HepG2 (cell line): Measurements from ENCODE around the gene DDX10.

ENCODE experiments used
- ARID2 ChIP-seq: sonication (generic); formaldehyde crosslinking; IDR thresholded peaks from 2 replicates; pipeline ENCODE4 v1.8.1; 2022; ENCODE audit warnings: mild to moderate bottlenecking, missing genetic modification reagents, borderline replicate concordance
- ESRRA ChIP-seq: sonication (generic); formaldehyde crosslinking; IDR thresholded peaks from 2 replicates; pipeline ENCODE4 v1.5.1; 2020; ENCODE audit warnings: mild to moderate bottlenecking, low read depth, missing genetic modification reagents
- FOXA3 ChIP-seq: IDR thresholded peaks from 2 replicates; pipeline ENCODE4 v1.6.1; 2016; ENCODE audit warnings: missing genetic modification reagents, missing compliant biosample characterization
- HIC2 ChIP-seq: sonication (generic); formaldehyde crosslinking; IDR thresholded peaks from 2 replicates; pipeline ENCODE4 v1.9.0; 2022; ENCODE audit warnings: low read depth, missing genetic modification reagents
- HNRNPH1 ChIP-seq: fragments of 200-400 bp; formaldehyde crosslinking; optimal IDR thresholded peaks from 2 replicates; pipeline ENCODE3; 2017; ENCODE audit warnings: mild to moderate bottlenecking, low read depth, low read length
- KLF16 ChIP-seq, 2 experiments: sonication (generic) in 1 of 2; formaldehyde crosslinking in 1 of 2; IDR thresholded peaks; 2 replicates each; pipeline versions ENCODE4 v1.6.1 to v1.8.0; 2016 to 2023; ENCODE audit warnings: missing genetic modification reagents in 2 of 2, missing compliant biosample characterization in 1 of 2
- MAFF ChIP-seq: IDR thresholded peaks from 2 replicates; pipeline ENCODE4 v1.6.1; 2011; ENCODE audit warnings: low read depth, low read length, improper control_type of control experiment
- PAX8 ChIP-seq: sonication (generic); formaldehyde crosslinking; IDR thresholded peaks from 2 replicates; pipeline ENCODE4 v1.8.0; 2022; ENCODE audit warnings: mild to moderate bottlenecking, missing genetic modification reagents, borderline replicate concordance
- POLR2A ChIP-seq, 2 experiments: IDR thresholded peaks; 2 replicates each; pipeline ENCODE4 v1.6.1; 2011; ENCODE audit warnings: low read depth in 2 of 2, low read length in 2 of 2, mild to moderate bottlenecking in 1 of 2, moderate library complexity in 1 of 2; ENCODE audit not compliant: insufficient read depth in 1 of 2
- RBM22 ChIP-seq: fragments of 200-400 bp; formaldehyde crosslinking; optimal IDR thresholded peaks from 2 replicates; pipeline ENCODE3; 2017; ENCODE audit warnings: mild to moderate bottlenecking, low read length, moderate library complexity
- SRF ChIP-seq: IDR thresholded peaks from 2 replicates; pipeline ENCODE4 v1.6.1; 2011; ENCODE audit warnings: mild to moderate bottlenecking, low read depth, low read length, moderate library complexity
- ZBTB20 ChIP-seq: sonication (generic); formaldehyde crosslinking; IDR thresholded peaks from 2 replicates; pipeline ENCODE4 v1.8.1; 2023; ENCODE audit warnings: missing genetic modification reagents, low read depth, mild to moderate bottlenecking, borderline replicate concordance
- ZNF317 ChIP-seq: sonication (generic); formaldehyde crosslinking; IDR thresholded peaks from 2 replicates; pipeline ENCODE4 v1.5.0; 2020; ENCODE audit warnings: mild to moderate bottlenecking, missing genetic modification reagents
- TF ChIP-seq, protein P1 (sequence below), 2 experiments: IDR thresholded peaks; 2 replicates each; pipeline ENCODE4 v1.6.1; 2011 to 2012; ENCODE audit warnings: low read length in 2 of 2, borderline replicate concordance in 1 of 2, low read depth in 1 of 2, mild to moderate bottlenecking in 1 of 2, moderate library complexity in 1 of 2

- TF ChIP-seq SRF (no peak), FOXA3 (CRISPR knock-in tag) (no peak), ARID2 (CRISPR knock-in tag) (no peak), POLR2A (IDR thresholded peaks at IDR 0.05; ENCODE audit: insufficient read depth in 1 of 2, low read depth in 2 of 2, low read length in 2 of 2) (no peak), RBM22 (no peak), MAFF (no peak), ZBTB20 (CRISPR knock-in tag) (no peak), PAX8 (CRISPR knock-in tag) (no peak), ZNF317 (CRISPR knock-in tag) (no peak), HIC2 (no peak), ESRRA (CRISPR knock-in tag) (no peak), HNRNPH1 (no peak), KLF16 (CRISPR knock-in tag; IDR thresholded peaks at IDR 0.05) (no peak)
- TF ChIP-seq, protein P1, sequence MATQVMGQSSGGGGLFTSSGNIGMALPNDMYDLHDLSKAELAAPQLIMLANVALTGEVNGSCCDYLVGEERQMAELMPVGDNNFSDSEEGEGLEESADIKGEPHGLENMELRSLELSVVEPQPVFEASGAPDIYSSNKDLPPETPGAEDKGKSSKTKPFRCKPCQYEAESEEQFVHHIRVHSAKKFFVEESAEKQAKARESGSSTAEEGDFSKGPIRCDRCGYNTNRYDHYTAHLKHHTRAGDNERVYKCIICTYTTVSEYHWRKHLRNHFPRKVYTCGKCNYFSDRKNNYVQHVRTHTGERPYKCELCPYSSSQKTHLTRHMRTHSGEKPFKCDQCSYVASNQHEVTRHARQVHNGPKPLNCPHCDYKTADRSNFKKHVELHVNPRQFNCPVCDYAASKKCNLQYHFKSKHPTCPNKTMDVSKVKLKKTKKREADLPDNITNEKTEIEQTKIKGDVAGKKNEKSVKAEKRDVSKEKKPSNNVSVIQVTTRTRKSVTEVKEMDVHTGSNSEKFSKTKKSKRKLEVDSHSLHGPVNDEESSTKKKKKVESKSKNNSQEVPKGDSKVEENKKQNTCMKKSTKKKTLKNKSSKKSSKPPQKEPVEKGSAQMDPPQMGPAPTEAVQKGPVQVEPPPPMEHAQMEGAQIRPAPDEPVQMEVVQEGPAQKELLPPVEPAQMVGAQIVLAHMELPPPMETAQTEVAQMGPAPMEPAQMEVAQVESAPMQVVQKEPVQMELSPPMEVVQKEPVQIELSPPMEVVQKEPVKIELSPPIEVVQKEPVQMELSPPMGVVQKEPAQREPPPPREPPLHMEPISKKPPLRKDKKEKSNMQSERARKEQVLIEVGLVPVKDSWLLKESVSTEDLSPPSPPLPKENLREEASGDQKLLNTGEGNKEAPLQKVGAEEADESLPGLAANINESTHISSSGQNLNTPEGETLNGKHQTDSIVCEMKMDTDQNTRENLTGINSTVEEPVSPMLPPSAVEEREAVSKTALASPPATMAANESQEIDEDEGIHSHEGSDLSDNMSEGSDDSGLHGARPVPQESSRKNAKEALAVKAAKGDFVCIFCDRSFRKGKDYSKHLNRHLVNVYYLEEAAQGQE (IDR thresholded peaks at IDR 0.05; ENCODE audit: borderline replicate concordance in 1 of 2, low read depth in 1 of 2, low read length in 2 of 2), result no peak
Measured at GRCh38 chr11:108875134-108875533, 210.3 kb downstream of the DDX10 start.
